HG02970 (cell line): Measurements from ENCODE around the gene TCEAL7.

Experiments used
- ATAC-seq: cut with Tn5 transposase; IDR thresholded peaks from one replicate; pipeline ENCODE4 v1.9.1; 2021; ENCODE audit warnings: mild to moderate bottlenecking, moderate library complexity, moderate number of reproducible peaks; ENCODE audit not compliant: unreplicated experiment, low FRiP score

Gene TCEAL7

GRCh38 chrX:103363046-103363445, 33.0 kb downstream of the TCEAL7 start:
- no peak for ATAC-seq

GRCh38 chrX:103367502-103367901, 37.5 kb downstream of the TCEAL7 start:
- ATAC-seq, result no peak

- ATAC-seq, result no peak
These were observed 39.4 kb downstream of the TCEAL7 start for GRCh38 chrX:103369479-103369878.

GRCh38 chrX:103372886-103373285, 42.8 kb downstream of the TCEAL7 start:
- no peak for ATAC-seq

- ATAC-seq, result no peak
These were observed 43.5 kb downstream of the TCEAL7 start for GRCh38 chrX:103373581-103373980.

GRCh38 chrX:103376118-103376978, 46.3 kb downstream of the TCEAL7 start, which contains the start of gene BEX3:
Gene BEX3 (plus strand): TSS chrX:103376538. CDS start chrX:103377522, 984 bp downstream.
- no peak for ATAC-seq

- no peak for ATAC-seq
These were observed 46.9 kb downstream of the TCEAL7 start for GRCh38 chrX:103376979-103377324.

GRCh38 chrX:103378990-103379389, 49.0 kb downstream of the TCEAL7 start:
- ATAC-seq, result no peak
